NCI-H2227 (cell line): ENCODE measurements around the gene PTTG1.
A peak's percentile ranks its signal among the peaks of the same experiment; 100 is the strongest.
"Not testable (repeated sequence)": the region's sequence is repeated elsewhere in the genome, so short reads cannot be mapped to it uniquely, and the experiment has no call there.

Experiments used
- DNase-seq: peaks from one replicate; lab custom pipeline; 2025; ENCODE audit not compliant: unreplicated experiment; lab: John Stamatoyannopoulos, UW

The PTTG1 gene

DNA sequence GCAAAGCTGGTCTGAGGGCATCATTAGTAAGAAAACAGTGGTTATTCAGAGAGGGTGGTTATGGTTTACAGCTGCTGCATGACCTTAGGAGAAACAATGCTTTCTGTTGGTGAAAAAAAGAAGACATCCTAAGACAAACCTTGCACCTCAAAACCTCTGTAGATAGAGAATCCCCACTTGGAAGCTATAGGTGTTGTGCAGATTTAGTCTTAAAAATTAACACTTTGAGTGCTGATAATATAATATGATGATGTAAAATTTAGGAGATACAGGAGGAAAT lies 1.4 kb upstream of the PTTG1 start:
- no peak for DNase-seq

DNA sequence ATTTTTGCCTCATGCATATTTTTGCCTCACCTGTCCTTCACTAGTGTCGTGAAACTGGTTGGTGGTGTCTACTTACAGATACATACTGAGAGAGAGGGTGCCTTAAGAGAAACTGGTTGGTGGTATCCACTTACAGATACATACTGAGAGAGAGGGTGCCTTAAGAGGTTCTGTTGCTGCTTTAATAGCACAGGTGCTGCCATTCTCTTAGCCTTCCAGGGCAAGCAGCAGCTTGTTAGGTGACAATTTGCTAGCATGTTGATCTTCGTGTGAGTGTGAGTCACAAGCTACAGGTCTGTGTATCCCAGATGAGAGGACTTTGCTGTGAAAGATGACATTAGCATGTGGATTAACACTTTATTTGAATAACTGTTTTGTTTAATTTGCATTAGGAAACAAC lies 1.4 kb downstream of the PTTG1 start:
- no peak for DNase-seq

DNA sequence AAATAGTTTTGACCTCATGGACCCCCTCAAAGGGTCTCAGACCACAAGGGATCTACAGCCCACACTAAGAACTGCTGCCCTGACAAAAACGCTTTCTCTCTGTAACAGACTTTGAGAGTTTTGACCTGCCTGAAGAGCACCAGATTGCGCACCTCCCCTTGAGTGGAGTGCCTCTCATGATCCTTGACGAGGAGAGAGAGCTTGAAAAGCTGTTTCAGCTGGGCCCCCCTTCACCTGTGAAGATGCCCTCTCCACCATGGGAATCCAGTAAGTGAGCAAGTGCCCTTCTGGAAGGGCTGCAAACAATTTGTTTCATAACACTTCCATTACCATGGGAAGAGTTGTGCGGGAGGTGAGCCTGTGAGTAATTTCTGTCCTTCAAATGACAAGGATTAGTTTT lies 6.0 kb downstream of the PTTG1 start:
- no peak for DNase-seq

GRCh38 chr5:160432196-160432595 lies 10.5 kb downstream of the PTTG1 start:
- DNase-seq: no peak

GRCh38 chr5:160432787-160433186 lies 11.1 kb downstream of the PTTG1 start:
- no peak for DNase-seq

DNA sequence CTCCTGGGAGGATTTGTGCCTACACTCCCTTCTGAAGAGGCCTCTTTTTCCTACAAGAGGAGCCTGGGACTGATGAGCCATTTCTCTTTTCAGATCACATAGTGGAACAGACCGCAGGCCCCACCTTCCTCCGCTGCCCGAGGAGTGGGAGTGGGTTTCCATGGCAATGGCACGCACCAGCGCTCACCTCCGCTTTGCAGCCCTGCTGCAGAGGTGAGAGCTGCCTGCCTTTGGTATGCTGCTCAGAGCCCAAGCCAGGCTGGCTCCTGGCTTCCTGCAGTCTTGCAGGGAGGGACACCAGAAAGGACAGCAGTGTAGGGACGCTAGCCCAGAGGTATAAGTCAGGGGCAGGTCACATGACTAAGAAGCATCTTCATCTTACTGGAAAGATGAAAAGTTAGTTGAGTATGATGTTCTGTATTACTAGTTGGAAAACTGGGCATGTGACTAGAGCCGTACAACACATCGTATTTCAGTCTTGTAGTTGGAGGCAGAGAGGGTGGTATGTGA lies 12.4 kb downstream of the PTTG1 start:
- DNase-seq: peak; percentile 73

DNA sequence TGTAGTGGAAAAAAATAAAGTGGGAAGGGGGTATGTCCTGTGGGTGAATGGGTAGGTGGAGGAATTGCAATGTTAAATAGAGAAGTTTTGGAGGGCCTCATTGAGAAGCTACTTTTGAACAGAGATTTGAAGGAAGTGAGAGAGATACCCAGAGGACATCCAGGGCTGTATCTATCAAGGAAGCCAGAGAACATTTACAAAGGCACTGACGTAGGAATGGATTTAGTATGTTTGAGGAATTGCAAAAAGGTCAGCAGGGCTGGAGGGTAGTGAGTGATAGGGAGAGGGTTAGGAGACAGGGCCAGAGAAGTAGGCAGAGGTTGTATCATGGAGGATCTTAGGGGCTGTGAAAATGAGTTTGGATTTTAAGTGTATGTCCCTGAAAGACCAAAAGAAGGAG lies 13.9 kb downstream of the PTTG1 start:
- no peak for DNase-seq

DNA sequence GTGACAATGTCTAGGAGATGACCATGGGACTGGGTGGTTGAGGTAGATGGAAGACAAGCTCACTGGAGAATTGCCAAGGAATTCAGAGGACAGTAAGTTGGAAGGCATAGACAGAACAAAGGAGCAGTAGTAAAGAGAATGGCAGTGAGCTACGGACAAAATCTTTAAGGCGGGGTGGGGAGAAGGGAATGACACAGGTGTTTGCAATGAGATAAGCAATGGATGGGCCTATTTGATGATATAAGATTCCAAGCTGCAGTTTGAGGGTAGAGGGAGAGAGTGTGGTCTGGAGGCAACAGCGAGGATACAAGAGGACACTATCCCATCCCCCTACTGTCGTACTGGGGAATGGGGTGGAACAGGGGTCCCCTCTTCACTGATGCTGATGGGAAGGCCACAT lies 14.4 kb downstream of the PTTG1 start:
- no peak for DNase-seq

DNA sequence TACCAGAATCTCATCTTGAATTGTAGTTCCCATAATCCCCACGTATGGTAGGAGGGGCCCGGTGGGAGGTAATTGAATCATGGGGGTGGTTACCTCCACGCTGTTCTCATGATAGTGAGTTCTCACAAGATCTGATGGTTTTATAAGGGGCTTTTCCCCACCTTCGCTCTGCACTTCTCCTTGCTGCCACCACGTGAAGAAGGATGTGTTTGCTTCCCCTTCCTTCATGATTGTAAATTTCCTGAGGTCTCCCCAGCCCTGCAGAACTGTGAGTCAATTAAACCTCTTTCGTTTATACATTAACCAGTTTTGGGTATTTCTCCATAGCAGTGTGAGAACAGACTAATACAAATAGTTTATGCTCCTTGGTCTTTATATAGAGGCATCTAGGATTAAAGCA lies 15.0 kb downstream of the PTTG1 start:
- DNase-seq: not testable (repeated sequence)

- DNase-seq: no peak
These were observed 15.6 kb downstream of the PTTG1 start for GRCh38 chr5:160437271-160437670.

DNA sequence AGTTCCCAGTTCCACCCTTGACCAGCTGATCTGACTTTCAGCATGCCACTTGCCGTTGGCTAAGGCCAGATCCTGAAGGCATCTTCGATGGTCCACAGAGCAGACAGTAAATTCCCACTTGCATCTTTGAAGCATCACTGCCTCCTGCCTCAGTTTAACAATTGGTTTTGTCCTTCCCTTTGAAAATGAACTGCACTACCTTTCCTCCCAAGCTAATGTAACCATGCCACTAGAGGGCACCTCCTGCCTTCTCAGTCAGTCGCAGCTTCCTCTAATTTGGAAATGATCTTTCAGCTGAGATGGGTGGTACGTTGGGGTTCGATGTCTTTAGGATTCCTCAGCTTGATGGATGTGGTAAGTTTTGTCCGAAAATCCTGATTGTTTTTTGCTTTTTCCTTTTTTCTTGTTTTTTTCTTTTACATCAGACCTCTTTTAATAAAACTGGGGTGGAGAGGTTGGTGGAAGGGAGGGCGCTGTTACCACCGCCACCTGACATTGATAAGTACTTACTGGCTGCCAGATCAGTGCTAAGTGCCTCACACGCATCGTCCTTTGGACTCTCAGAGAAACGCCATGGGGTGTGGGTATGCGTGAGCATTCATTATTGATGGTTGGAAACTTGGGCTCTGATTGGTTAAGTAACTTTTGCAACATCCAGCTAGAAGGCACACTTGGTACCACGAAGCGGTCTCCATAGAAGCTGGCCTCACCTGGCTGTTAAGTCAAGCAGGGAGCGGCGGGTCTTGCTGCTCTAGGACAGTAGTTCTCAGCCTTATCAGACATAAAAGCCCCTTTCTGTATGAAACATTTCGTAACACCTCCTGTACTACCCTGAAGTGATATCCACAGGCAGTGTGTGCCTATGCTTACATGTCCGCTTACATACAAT lies 16.9 kb downstream of the PTTG1 start:
- peak; percentile 51 for DNase-seq

DNA sequence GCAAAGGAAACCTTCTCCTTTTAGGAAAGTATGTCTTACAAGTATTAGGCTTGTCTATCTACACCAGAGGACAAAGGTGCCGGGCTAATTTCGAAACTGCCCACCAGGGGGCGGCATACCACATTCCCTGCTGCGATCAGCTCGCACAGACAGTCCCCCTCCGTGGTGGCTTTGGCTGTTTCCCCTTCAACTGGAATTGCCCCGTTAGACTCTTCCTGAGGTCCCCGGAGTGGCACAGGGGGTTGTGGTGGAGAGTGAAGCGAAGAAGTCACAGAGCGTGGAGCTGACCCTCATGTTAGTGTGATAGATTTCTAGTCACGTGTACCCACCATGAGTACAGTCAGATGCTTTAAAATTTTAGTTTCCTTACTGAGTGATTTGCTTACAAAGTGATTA lies 17.5 kb downstream of the PTTG1 start:
- DNase-seq: peak; percentile 74

DNA sequence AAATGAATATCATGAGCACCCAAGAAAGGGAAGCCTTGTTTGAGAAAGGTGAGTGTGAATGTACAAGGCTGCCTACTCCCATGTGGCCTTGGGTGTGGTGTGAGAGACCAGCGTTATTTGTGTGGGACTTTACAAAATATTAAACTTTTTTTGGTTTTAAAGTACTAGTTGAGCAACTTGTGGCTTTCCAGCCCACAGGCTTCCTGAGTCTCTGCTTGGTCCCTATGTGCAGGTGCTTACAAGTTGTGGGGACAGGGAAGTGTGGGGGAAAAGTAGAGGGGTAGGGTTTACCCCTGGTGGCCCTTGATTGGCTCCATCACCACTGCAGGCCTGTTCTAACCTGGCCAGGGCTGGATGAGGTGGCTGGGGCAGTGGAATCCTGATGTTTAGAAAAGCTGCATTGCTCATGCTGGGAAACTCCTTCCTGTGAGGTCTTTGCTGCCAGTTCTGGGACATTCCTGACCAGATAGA lies 19.7 kb downstream of the PTTG1 start:
- DNase-seq: no peak

GRCh38 chr5:160442824-160443431 lies 21.3 kb downstream of the PTTG1 start:
- DNase-seq: no peak

DNA sequence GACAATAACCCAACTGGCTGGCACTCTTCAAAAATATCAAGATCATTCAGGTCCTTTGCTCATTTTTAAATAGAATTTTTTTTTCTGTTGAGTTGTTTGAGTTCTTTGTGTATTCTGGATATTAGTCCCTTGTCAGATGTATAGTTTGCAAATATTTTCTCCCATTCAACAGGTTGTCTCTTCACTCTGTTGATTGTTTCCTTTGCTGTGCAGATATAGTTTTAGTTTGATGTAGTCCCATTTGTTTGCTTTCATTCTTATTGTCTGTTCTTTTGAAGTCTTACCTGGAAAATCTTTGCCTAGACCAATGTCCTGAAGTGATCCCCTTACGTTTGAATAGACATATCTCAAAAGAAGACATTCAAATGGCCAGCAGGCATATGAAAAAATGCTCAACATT lies 22.8 kb downstream of the PTTG1 start:
- DNase-seq: no peak

DNA sequence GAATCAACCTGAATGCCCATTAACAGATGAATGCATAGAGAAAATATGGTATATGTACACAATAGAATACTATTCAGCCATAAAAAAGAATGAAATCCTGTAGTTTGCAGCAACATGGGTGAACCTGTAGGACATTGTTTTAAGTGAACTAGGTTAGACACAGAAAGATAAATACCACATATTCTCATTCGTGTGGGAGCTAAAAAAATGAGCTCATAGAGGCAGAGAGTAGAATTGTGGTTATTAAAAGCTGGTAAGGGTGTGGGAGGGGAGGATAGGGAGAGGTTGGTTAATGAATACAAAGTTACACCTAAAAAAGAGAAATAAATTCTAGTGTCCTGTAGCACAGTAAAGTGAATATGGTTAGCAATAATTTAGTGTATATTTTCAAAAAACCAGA lies 23.5 kb downstream of the PTTG1 start:
- no peak for DNase-seq

DNA sequence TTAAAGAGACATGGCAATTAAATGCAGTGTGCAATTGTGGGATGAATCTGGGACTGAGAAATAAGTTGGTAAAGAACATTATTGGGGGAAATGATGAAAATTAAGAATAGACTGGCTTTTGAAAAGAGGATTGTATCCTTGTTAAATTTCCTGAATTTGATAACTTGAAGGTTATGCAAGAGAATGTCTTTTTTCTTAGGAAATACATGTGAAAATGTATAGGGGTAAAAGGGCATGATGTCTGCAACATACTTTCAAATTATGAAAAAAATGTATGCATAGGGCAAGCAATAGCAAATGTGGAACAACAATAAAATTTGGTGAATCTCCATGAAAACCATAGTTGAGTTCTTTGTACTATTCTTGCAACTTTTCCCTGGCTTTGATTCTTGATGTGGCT lies 24.1 kb downstream of the PTTG1 start:
- no peak for DNase-seq

DNA sequence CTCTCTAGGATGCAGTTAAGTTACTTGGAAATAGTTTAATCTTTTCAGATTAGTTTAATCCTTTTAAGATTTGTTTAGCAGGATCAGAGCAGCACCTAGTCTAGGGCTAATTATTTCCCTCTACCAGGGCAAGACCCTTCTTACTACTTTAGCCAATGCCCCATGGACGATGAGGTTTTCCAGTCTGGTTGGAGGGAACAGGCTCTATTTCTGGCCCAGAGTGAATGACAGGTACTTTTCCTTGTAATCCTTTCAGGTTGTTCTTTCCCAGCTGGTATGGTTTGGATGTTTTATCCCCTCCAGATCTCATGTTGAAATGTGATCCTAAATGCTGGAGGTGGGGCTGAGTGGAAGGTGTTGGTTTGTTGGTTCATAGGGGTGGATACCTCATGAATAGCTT lies 27.2 kb downstream of the PTTG1 start:
- DNase-seq: no peak

DNA sequence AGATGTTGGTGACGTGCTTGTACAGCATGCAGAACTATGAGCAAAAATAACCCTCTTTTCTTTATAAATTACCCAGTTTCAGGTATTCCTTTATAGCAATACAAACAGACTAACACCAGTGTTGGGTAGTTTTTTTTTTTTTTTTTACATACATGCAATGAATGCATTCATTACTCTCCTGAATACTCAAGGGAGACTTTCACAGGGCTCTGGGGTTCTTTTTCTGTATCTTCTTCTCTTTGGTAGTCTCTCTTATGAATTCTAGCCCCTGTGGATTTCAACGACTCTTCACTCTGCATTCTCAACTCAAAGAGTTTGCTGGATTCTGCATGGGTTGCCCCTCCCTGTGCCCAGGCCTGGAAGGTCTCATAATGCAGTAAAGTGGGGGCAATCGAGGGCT lies 27.8 kb downstream of the PTTG1 start:
- no peak for DNase-seq

DNA sequence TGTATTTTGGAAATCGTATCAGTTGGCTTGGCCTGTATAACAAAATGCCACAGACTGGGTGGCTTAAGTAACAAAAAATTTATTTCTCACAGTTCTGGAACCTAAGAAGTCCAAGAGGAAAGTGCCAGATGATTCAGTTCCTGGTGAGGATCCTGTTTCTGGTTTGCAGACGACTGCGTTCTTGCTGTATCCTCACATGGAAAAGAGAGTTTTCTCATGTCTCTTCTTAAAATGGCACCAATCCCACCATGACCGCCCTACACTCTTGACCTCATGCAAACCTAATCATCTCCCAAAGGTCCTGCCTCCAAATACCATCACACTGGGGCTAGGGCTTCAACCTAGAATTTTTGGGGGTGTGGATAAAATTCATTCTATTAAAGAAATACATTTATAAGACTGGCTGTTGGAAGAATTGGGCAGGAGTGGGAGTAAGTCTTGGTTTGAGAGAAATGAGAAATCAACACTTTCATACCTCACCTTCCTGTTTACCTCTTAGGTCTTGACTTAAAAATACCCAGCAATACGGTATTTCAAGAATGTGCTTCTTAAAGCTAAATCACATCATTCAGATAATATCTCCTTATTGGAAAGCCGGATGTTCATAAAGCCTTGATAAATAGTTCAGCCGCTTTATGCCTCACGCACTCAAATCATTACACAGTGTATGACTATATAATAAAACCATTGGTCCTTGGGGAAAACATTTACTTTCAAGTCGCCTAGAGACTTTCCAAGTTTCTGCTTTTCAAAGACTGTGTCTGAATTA lies 28.7 kb downstream of the PTTG1 start:
- DNase-seq: no peak

DNA sequence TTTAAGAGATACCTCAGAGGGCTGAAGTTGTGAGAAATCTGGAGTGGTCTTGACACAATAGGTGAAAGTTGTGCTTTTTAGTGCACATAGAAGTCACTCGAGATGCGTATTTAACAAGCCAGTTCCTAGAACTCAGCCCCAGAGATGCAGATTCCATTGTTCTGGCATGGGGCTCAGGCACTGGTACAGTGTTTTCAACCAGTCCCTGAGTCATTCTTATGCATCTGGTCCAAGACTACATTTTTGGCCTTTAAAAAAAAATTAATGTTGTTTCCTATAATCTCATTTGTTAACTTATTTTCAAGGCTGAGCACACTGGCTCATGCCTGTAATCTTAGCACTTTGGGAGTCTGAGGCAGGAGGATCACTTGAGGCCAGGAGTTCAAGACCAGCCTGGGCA lies 29.6 kb downstream of the PTTG1 start:
- DNase-seq: no peak

DNA sequence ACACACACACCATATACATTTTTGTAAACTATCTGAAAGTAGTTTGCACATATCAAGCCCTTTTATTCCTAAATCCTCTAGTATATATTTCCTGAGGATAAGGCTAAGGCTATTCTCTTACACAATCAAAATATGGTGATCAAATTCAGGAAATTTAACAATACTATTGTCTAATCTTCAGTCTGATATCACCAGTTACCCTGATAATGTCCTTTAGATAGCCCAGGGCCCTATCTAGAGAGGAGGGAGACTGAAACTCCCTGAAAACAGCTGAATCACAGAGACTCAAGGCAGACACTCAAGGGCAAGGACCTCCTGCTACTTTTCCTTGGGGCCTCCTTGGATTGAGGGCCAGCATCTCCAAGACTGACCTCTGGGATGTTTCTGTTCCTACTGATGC lies 30.4 kb downstream of the PTTG1 start:
- no peak for DNase-seq
